NCI-H2196 (cell line): ENCODE data around the gene TNFRSF19.
"Not testable (repeated sequence)": the region's sequence is repeated elsewhere in the genome, so short reads cannot be mapped to it uniquely, and the experiment has no call there.

Source experiments
- DNase-seq: peaks from one replicate; lab custom pipeline; 2025; ENCODE audit not compliant: unreplicated experiment; lab: John Stamatoyannopoulos, UW

TNFRSF19 gene

GRCh38 chr13:23652909-23653726 is 82.9 kb downstream of the TNFRSF19 start:
- no peak for DNase-seq

GRCh38 chr13:23654111-23655110 is 84.2 kb downstream of the TNFRSF19 start:
- no peak for DNase-seq

GRCh38 chr13:23655321-23655720 is 85.1 kb downstream of the TNFRSF19 start:
- no peak for DNase-seq

DNA sequence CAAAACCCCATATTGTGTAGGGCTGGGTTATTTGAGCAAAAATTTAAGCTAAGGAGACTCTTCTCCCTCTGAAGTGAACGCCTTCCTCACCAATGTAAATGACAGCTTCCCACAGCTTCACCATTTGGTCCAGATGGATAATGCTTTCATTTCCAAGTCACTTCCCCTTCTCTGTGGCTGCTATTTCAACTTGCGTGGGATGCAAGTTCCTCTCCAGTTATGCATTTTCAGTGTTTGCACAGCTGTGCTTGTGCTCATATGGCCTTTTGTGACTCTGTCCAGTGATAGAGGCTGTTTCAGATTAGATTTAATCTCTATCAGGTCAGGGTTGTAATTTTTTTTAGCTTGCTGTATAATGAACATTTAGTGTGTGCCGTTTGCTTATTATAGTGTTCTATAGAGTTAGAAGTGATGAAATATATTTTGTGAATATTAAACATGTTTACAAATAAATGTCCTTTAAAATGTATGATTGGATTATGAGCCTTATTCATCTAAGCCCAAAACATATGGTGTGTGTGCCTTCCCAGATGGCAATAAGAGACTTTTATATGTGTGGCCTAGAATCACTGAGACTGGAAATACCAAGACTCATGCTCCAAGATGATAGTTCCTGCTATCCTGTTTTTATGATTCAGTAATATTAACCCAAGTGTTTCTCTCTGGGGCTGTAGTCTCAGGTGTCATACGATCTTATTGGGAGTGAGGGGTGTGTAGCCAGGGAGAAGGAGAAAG is 86.6 kb downstream of the TNFRSF19 start:
- peak; percentile 6 for DNase-seq

GRCh38 chr13:23658929-23659541 is 88.8 kb downstream of the TNFRSF19 start:
- no peak for DNase-seq

DNA sequence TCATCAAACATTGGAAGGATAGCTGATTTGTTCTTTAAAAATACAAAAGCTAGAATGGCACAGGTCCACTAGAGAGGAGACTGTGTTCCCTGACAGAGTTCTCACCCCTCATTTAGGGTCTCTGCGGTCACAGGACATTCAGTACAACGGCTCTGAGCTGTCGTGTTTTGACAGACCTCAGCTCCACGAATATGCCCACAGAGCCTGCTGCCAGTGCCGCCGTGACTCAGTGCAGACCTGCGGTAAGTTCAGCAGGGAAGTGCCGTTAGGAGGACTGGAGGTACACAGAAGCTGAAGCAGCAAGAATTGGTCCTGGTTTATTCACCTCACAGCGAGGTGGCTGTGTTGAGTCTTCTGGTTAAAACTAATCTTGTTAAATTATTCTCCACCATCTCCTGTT is 90.0 kb downstream of the TNFRSF19 start:
- no peak for DNase-seq

DNA sequence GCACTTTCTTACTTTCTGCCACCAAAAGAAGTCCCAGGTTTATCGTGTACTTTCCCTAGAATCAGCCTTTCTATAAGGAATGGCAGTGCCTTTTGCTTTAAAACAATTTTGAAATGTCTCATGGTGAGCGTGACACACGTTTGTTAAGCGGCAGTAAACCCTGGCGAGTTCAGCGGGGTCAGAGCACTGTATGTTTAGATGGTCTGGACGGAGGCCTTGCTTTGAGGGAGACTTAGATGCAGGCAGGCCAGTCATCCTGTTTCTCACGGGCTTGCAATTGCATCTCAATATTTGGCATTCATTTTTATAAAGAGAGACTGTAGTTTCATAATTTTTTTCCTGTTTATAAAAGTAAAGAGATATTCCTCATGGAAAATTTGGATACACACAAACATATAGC is 96.4 kb downstream of the TNFRSF19 start:
- DNase-seq = no peak

DNA sequence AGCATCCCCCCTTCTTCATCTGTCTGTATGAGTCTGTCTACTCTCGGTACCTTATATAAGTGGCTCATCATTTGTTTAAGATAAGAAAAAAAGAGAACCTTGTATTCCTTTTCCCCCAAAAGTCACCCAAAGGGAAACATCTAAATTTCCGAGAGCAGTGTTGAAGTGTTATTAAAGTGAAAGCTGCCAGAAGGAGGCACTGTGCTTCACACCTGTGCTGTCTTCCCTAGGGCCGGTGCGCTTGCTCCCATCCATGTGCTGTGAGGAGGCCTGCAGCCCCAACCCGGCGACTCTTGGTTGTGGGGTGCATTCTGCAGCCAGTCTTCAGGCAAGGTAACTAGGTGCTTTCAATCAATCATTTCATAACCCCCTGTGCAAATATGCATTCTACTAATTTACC is 97.5 kb downstream of the TNFRSF19 start:
- DNase-seq = no peak

DNA sequence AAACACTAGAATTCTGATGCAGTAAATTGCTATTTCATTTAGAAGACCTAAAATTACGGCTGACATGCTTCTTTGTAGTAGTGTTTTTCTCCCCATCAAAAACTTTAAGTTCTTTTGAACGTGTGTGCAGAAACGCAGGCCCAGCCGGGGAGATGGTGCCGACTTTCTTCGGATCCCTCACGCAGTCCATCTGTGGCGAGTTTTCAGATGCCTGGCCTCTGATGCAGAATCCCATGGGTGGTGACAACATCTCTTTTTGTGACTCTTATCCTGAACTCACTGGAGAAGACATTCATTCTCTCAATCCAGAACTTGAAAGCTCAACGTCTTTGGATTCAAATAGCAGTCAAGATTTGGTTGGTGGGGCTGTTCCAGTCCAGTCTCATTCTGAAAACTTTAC is 98.3 kb downstream of the TNFRSF19 start:
- DNase-seq = no peak

DNA sequence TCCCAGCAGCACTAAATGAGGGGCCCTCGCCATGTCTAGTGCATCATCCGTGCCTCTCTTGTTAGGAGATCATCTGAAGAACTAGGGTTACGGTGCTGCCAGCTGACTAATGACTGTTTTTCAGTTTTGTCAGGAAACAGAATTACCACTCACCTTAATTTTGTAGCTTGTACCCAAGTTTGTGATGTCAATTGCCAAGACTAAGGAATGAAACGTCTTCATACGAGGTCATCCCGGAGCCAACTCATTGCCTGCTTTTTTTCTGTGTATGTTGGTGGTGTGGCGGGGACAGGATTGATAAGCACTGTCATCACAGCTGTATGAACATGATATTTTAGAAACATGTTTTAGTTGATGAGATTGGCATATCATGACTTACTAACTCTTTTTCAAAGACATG is 100.6 kb downstream of the TNFRSF19 start:
- no peak for DNase-seq

GRCh38 chr13:23671377-23671776 is 101.2 kb downstream of the TNFRSF19 start:
- DNase-seq = no peak

DNA sequence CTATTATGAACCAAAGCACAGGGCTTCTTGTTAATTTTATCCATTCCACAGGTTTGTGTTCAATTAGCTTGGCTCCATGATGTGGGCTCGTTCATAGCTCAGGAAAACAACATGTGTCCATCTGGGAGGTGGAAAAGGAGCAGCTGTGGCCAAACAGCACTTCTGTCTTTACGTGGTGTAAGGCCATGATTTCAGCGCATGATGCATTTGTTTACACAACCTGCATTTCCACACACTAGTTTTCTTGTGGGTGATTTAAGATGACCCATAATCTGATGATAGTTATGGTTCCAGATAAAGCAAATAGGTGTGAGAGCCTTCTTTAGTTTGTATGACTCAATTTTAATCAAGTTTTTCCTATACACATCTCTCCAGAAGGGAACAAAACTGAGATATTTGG is 101.7 kb downstream of the TNFRSF19 start:
- no peak for DNase-seq

DNA sequence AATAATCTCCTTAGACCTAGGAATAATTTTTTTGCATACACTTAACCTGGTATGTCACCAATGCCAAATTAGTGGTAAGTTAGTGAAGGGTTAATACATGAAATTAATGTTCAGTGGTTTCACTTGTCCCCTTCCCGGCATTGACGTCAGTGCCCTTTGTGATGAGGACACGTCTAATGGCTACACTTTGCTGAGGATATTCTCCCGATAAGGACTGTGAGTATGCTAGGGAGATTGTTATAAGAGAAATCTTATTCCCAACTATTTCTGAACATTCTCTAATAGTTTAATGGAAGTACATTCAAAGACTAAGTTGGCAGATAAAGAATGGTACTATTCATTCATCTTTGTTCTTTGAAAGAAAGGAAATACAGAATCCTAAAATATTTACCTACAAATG is 102.4 kb downstream of the TNFRSF19 start:
- no peak for DNase-seq

DNA sequence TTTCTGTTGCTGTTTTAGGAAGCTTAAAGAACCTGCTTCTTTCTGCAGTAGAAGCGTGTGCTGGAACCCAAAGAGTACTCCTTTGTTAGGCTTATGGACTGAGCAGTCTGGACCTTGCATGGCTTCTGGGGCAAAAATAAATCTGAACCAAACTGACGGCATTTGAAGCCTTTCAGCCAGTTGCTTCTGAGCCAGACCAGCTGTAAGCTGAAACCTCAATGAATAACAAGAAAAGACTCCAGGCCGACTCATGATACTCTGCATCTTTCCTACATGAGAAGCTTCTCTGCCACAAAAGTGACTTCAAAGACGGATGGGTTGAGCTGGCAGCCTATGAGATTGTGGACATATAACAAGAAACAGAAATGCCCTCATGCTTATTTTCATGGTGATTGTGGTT is 103.1 kb downstream of the TNFRSF19 start:
- no peak for DNase-seq

GRCh38 chr13:23673867-23674605 is 103.8 kb downstream of the TNFRSF19 start:
- DNase-seq = no peak

DNA sequence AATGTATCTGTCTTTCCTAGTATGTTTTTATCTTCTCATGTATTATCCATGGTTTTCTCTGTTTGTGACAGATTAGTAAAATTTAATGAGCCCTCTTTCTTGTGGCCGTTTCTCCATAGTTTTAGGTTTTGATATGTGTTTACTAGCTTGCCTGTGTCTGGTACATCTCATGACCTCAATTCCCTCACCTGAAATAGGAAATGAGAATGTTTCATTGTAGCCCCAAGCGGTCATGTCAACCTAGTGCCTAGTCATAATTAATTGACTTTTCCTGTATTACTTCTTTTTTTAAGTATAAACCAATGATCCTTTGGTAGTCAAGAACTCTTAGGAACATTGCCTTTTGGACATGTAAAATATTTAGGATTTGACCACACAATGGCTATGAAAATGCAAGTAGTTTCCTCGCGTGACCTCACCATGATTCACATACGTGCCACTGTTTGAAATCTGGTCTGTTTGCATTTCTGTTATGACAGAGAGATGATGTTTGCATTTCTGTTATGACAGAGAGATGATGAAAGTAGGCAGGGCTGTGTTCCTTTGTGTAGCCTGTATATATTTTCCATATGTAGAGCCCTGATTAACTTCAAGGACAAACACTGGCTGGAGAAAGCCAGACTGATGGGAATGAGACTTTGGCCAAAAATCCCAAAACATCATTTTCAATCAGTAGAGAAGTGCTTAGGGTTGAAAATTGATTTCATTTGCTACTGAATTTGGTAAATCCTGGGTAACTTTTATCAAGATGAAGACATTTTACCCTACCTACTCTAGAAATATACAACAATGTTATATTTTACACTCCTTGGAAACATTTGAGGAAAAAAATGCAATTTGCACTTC is 104.8 kb downstream of the TNFRSF19 start:
- no peak for DNase-seq

DNA sequence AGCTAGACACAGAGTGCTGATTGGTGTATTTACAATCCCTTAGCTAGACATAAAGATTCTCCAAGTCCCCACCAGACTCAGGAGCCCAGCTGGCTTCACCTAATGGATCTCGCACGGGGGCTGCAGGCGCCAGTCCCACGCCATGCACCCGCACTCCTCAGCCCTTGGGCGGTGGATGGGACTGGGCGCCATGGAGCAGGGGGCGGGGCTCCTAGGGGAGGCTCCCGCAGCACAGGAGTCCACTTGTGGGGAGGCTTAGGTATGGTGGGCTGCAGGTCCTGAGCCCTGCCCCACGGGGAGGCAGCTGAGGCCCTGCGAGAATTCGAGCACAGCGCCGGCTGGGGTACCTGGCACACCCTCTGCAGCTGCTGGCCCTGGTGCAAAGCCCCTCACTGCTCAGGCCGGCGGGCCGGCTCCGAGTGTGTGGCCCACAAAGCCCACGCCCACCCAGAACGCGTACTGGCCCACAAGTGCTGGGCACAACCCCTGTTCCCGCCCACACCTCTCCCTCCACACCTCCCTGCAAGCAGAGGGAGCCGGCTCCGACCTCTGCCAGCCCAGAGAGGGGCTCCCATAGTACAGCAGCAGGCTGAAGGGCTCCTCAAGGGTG is 107.6 kb downstream of the TNFRSF19 start:
- not testable (repeated sequence) for DNase-seq

DNA sequence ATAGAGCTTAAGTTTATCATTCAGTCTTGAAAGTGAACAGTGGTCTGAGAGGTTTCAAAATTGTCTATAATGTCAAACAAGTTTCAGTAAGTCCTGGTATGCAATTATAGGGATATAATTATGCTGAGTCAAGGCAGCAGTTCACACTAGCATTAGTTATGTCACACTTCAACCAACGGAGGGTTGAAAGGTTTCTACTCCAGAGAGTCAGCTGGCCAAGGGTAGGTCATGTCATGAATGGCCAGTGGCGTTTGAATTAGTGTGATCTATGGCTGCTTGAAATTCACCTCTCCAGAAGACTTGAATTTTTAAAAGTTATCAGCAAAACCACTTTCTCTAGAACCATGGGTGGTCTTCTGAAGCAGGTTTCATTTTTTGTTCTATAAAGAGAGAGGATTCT is 108.6 kb downstream of the TNFRSF19 start:
- DNase-seq = no peak

GRCh38 chr13:23679220-23679619 is 109.0 kb downstream of the TNFRSF19 start:
- DNase-seq = no peak
